ENCODE data around the gene AZIN2. TPM values are rescaled to one million over a fixed set of nuclear protein-coding genes. Genes with fewer than 3 reads are reported as not detected.

AZIN2 gene
- total RNA-seq, 1 experiment from 2014 or later = 2.4 TPM

- TF ChIP-seq POLR2AphosphoS5 (IDR thresholded peaks at IDR 0.05; ENCODE audit: low read depth, low read length) = no peak
- no peak for TF ChIP-seq TCF7L2 (IDR thresholded peaks at IDR 0.05; ENCODE audit: low read depth, low read length)
- TF ChIP-seq CTCF (IDR thresholded peaks at IDR 0.05) = no peak; the same call in 1 of the 2 replicates
- TF ChIP-seq SIN3A (IDR thresholded peaks at IDR 0.05; ENCODE audit: borderline replicate concordance, insufficient read depth, low read depth, low read length) = no peak
- no peak for TF ChIP-seq REST (IDR thresholded peaks at IDR 0.05; ENCODE audit: insufficient read depth in 1 of 2, low read depth in 2 of 2, low read length in 1 of 2)
- Histone ChIP-seq H3K4me3 (ENCODE audit: low read depth in 2 of 2, low read length in 2 of 2) (no peak overlapping the region), H3K36me3 (ENCODE audit: control insufficient read depth, insufficient read depth, low read length) (no peaks in the 10 kb centered on the region), H3K27me3 (ENCODE audit: control insufficient read depth, insufficient read depth, low read length) (no peaks in the 10 kb centered on the region), H3K4me1 (ENCODE audit: control insufficient read depth, insufficient read depth, low read length) (no peaks in the 10 kb centered on the region), H3K9me3 (ENCODE audit: control insufficient read depth, insufficient read depth, low read depth, low read length) (no peaks in the 10 kb centered on the region), H3K27ac (ENCODE audit: low read length) (no peak overlapping the region)
- CTCF ChIA-PET = interaction anchor here (0.6 kb wide), 1 partner anchor 810 kb away, joined by 9 read pairs; no protein-coding TSS in a partner anchor
- in situ Hi-C loops (cut with HindIII; ENCODE audit: low pct_unique_long_range_greater_than_20kb, low sequenced_read_pairs) = no loop called here
- DNase-seq (ENCODE audit: low read depth, low spot score) (no peak), ATAC-seq (no peak)
- POLR2A ChIA-PET = no interaction called here
- intact Hi-C loops (cut with micrococcal nuclease; ENCODE audit: unreplicated experiment) = no loop called here
- BruUV-seq (replicated peaks) = no TSS peak
These were observed 67.0 kb downstream of the AZIN2 start for GRCh38 chr1:33147997-33148314.

- Histone ChIP-seq H3K9me3 (ENCODE audit: control insufficient read depth, insufficient read depth, low read depth, low read length) (no peaks in the 10 kb centered on the region), H3K4me3 (ENCODE audit: low read depth in 2 of 2, low read length in 2 of 2) (no peak overlapping the region), H3K36me3 (ENCODE audit: control insufficient read depth, insufficient read depth, low read length) (no peaks in the 10 kb centered on the region), H3K27ac (ENCODE audit: low read length) (no peak overlapping the region), H3K4me1 (ENCODE audit: control insufficient read depth, insufficient read depth, low read length) (no peaks in the 10 kb centered on the region), H3K27me3 (ENCODE audit: control insufficient read depth, insufficient read depth, low read length) (no peaks in the 10 kb centered on the region)
- POLR2A ChIA-PET = no interaction called here
- ATAC-seq (no peak), DNase-seq (ENCODE audit: low read depth, low spot score) (no peak)
- CTCF ChIA-PET = no interaction called here
- no TSS peak for BruUV-seq (replicated peaks)
- no peak for TF ChIP-seq REST (IDR thresholded peaks at IDR 0.05; ENCODE audit: insufficient read depth in 1 of 2, low read depth in 2 of 2, low read length in 1 of 2)
- no peak for TF ChIP-seq TCF7L2 (IDR thresholded peaks at IDR 0.05; ENCODE audit: low read depth, low read length)
- in situ Hi-C loops (cut with HindIII; ENCODE audit: low pct_unique_long_range_greater_than_20kb, low sequenced_read_pairs) (no loop called here), intact Hi-C loops (cut with micrococcal nuclease; ENCODE audit: unreplicated experiment) (no loop called here)
These were observed 67.7 kb downstream of the AZIN2 start for GRCh38 chr1:33148615-33149014.

Measured in Panc1 (cell line).